Measurements from ENCODE around the gene CDC16.

The CDC16 gene

GRCh38 chr13:114319441-114319913 is 84.8 kb downstream of the CDC16 start:
- H3K9ac ChIP-seq = no peak overlapping the region
- H3K4me2 ChIP-seq = no peak overlapping the region
- H3K27ac ChIP-seq = no peak overlapping the region
- peaks cover 90% of the 10 kb centered on the region for H4K20me1 ChIP-seq
- H3K27me3 ChIP-seq = no peaks in the 10 kb centered on the region
- TF ChIP-seq Cebpa-rat (IDR thresholded peaks at IDR 0.05) = no peak
- peaks cover 45% of the 10 kb centered on the region for H3K4me1 ChIP-seq
- H3K36me3 ChIP-seq = peaks cover 74% of the 10 kb centered on the region
- no peaks in the 10 kb centered on the region for H3K9me3 ChIP-seq
- no peak overlapping the region for H3K4me3 ChIP-seq

- Histone ChIP-seq H3K36me3 (peaks cover 80% of the 10 kb centered on the region), H3K27ac (no peak overlapping the region), H4K20me1 (peaks cover 91% of the 10 kb centered on the region), H3K9ac (no peak overlapping the region), H3K4me2 (no peak overlapping the region), H3K4me3 (no peak overlapping the region), H3K4me1 (peaks cover 47% of the 10 kb centered on the region), H3K27me3 (no peaks in the 10 kb centered on the region), H3K9me3 (no peaks in the 10 kb centered on the region)
- no peak for TF ChIP-seq Cebpa-rat (IDR thresholded peaks at IDR 0.05)
Measured at GRCh38 chr13:114320065-114320464, 85.4 kb downstream of the CDC16 start.

DNA sequence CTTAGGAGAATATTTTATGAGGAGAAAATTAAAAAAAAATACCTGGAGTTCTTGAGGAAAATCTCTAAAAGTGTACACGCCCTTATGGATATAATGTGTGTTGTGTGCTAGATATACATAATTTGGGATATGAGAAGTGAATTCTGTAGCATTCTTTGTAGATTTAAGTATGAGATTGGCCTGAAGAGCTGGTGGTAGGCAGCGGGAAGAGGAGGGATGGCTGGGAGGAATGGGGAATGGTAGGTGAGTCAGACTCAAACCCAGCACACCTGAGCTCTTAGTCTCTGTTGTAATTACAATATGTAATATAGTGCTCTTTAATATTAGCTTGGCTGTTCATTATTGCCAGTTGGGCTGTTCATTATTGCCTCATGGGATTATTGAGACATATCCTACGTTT is 86.6 kb downstream of the CDC16 start:
- Histone ChIP-seq H3K27me3 (no peaks in the 10 kb centered on the region), H3K9ac (no peak overlapping the region), H3K4me1 (peaks cover 47% of the 10 kb centered on the region), H3K27ac (no peak overlapping the region), H4K20me1 (peaks cover 91% of the 10 kb centered on the region), H3K36me3 (peaks cover 92% of the 10 kb centered on the region), H3K9me3 (no peaks in the 10 kb centered on the region), H3K4me3 (no peak overlapping the region), H3K4me2 (no peak overlapping the region)
- TF ChIP-seq Cebpa-rat (IDR thresholded peaks at IDR 0.05) = no peak

All from BLaER1 (cell line).